Erythroblast (primary cell): ENCODE data around the gene CARD8.
A peak's percentile ranks its signal among the peaks of the same experiment; 100 is the strongest.

ENCODE experiments used
- DNase-seq, 2 experiments: peaks; one replicate each; lab custom pipeline; 2025; lab: John Stamatoyannopoulos, UW
- GATA1 ChIP-seq: IDR thresholded peaks from 2 replicates; pipeline ENCODE4 v1.6.1; 2011; ENCODE audit warnings: low read depth, mild to moderate bottlenecking, control low read depth, low read length, moderate library complexity
- POLR2A ChIP-seq: IDR thresholded peaks from 2 replicates; pipeline ENCODE4 v1.6.1; 2011; ENCODE audit warnings: mild to moderate bottlenecking, low read length

Gene CARD8

DNA sequence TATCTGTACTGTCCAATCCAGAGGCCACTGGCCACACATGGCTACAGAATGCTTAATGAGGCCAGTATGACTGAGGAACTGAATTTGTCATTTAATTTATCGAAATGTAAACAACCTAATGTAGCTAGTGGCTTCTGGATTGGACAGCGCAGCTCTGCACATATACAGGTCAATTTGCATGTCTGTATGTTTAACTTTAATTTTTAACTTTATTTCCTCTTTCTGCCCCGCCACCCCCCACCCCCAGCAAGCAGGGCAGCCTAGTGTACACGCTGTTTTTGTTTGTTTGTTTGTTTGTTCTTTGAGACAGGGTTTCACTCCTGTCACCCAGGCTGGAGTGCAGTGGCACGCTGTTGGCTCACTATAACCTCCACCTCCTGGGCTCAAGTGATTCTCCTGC, 69.7 kb downstream of the CARD8 start:
- TF ChIP-seq POLR2A = no peak
- no peak for TF ChIP-seq GATA1

DNA sequence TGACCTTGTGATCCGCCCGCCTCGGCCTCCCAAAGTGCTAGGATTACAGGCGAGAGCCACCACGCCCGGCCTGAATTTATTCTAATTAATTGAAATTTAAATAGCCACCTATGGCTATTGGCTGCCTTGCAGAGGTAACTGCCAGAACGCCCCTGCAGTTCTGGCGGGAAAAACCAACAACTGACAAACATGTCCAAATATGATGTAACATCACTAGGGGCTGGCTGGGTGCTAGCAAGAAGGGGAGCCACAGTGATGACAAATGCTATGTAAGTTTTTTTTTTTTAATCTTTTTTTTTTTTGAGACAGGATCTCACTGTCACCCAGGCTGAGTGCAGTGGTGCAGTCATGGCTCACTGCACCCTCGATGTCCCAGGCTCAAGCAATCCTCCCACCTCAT, 72.4 kb downstream of the CARD8 start:
- DNase-seq = no peak
- TF ChIP-seq GATA1 = no peak
- no peak for TF ChIP-seq POLR2A

More for the DNA sequence above, 69.7 kb downstream of the CARD8 start:
- DNase-seq = no peak

DNA sequence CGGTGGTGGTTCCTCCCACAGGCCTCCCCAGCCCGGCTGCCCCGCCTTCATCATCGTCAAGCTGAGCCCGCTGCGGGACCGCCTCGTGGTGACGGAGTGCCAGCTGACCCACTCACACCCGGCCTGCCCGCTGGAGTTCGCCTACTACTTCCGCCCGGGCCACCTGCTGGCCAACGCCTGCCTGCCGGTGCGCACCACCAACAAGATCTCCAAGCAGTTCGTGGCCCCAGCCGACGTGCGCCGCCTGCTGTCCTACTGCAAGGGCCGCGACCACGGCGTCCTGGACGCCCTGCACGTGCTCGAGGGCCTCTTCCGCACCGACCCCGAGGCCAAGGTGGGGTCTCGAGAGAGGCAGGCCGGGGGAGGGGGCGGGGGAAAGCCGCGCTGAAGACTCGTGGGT, 73.3 kb downstream of the CARD8 start:
- DNase-seq = no peak
- TF ChIP-seq GATA1 (no peak), POLR2A (no peak)

DNA sequence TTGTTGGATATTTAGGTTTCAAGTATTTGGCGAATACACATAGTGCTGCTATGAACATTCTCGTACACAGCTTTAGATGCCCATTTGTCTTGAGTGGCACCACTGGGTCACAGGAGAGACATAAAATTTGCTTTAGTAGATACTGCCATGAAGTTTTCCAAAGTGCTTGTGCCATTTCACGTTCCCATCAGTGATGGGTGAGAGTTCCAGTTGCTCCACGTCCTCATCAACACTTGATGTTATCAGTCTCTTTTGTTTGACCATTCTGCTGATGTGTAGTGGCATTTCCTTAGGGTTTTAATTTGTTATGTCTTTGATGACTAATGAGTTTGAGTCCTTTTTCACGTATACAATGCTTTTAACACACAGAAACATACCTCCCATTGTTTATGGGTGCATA, 74.2 kb downstream of the CARD8 start:
- peak in 1 of 2 experiments; percentile 13 for DNase-seq
- TF ChIP-seq GATA1 (no peak), POLR2A (no peak)

DNA sequence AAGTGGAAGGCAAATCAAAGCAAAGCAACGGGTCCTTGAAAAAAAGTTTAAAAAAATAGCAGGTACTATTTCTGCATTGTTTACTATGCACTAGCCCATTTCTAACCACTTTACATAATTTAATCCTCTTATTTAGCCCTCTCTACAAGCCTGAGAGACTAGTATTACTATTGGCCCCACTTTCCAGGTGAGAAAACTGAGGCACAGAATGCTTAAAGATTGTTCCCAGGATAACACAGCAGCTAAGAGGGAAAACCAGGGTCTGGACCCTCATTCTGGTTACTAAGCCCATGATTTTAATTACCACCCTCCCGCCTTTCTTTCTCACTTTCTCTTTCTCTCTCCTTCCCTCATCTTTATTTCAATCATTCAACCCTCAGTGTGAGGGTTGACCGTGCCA, 79.5 kb downstream of the CARD8 start:
- TF ChIP-seq POLR2A (no peak), GATA1 (no peak)
- no peak for DNase-seq

DNA sequence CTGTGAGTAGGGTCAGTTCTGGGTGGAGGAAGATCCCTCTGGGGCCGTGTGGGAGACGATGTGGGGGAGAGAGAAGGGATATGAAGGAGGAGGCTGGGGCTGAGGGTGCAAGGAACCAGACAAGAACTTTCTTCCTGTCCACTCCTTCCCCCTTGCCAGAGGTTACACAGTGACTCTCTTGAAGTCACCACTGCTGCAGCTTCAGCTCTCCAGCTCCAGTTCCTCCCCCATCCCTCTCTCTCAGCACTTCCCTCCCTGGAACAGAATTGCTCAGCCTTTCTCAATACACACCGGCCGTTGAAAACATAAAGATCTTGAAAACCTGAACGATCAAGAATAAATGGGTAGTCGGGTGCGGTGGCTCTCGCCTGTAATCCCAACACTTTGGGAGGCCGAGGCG, 80.1 kb downstream of the CARD8 start:
- DNase-seq = no peak
- no peak for TF ChIP-seq GATA1
- no peak for TF ChIP-seq POLR2A

DNA sequence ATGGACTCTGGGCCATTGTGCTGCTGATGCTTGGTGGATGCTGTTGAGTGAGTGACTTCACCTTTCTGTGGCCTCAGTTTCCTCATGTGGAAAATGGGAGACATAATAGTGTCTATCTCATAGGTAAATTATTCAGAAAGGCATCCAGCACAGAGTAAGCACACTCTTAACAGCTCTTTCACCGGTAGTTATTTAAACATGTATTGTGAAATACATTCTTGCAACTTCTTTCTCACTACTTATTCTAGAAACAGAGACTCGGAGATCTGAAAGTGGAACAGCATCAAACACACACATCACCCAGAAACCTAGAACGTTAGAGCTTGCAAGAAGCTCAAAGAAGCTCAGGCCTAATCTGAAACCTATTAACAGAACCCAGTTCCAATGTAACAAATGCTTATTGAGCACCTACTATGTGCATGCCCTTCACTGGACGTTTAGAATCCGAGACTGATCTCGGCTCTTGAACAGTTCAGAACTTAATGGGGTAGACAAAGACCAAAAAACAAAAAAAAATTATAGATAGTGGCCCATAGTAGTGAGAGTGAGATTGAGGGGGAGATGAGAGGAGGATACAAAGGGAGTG, 81.2 kb downstream of the CARD8 start:
- DNase-seq = no peak
- TF ChIP-seq POLR2A (no peak), GATA1 (no peak)

DNA sequence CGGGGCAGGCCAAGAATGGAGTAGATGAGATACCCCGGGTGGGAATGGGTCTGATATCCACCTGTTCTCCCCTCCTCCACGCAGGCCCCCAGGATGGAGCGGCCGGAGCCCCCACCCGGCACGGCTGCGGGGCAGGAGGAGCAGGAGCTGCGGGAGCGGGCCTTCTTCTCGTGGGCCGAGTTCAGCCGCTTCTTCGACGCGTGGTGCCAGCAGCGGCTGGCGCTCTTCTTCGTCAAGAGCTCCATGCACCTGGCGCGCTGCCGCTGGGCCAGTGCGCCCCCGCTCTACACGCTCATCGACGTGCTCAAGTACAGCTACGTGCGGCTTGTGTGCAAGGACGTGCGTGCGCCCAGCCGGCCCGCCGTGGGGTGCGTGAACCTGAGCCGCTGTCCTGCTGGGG, 84.0 kb downstream of the CARD8 start:
- no peak for DNase-seq
- TF ChIP-seq GATA1 (no peak), POLR2A (no peak)

DNA sequence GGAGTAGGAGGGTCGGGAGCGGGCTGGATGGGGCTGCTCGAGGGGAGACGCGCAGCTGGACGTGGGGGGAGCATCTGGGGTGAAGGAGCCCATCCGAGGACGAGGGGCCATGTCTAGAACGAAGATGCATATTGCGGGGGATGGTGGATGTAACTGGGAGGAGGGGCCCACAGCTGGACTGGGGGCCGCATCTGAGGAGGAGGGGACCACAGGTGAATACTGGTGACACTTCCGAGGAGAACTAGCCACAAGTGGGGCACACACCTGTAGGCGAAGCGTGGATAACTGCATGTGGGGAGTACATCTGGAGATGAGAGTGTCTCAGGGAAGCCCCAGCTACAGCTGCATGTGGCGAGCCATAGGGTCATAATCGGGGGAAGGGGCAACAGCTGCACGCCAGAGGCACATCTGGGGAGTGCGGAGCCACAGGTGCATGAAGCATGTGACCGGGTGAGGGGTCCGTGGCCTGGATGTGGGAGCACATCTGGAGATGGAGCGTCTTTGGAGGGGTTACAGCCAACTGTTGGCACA, 84.8 kb downstream of the CARD8 start:
- peak in 1 of 2 experiments; percentile 43 for DNase-seq
- TF ChIP-seq GATA1 = no peak
- no peak for TF ChIP-seq POLR2A

DNA sequence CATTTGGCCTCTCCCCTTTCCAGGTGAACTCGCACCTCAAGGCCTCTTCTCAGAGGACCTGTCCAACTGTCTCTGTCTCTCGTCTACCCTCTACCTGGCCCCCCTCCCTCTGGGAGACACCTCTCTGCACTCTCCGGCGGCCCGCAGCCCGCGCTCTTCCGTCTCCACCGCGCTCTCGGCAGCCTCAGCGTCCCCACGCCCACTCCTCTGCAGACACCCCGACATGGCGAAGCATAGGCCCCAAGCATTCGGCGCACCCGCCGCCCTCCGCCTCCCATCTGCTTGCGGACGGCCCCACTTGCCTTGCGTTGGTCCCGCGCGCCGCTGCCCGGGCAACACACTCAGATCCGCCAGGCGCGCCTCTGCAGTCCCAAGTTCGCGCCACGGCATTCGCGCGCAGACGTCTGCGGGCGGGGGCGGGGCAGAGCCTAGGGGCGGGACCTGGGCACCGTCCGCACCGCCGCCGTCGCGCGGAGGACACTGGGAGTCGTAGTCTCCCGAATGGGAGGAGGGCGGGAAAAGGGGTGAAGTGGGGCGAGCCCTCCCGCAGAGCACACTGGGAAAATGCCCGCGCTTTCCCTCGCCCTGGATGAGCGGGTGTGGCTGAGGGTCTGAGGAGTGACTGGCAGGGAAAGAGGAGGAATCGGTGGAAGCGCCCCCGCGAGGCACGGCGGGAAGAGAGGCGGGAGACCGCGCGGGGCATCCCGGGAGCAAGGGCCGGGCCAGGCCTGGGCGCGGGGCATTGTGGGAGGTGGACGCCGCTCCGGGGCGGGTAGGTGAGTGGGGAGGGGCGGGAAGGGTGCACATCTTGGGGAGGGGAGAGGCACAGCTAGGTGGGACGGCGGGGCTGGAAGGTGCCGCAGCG, 85.5 kb downstream of the CARD8 start, which contains the start of the genes LIG1 and ZSWIM9:
Gene LIG1 (minus strand): TSS at position 406 of the 865 bp plus-strand sequence. CDS start 4,778 bp downstream, outside the sequence.
Gene ZSWIM9 (plus strand): TSS at position 742 of the 865 bp plus-strand sequence. CDS start 1,123 bp downstream, outside the sequence.
- TF ChIP-seq GATA1 (no peak), POLR2A (peak; percentile 56)
- peak; percentile 95 to 97 for DNase-seq

DNA sequence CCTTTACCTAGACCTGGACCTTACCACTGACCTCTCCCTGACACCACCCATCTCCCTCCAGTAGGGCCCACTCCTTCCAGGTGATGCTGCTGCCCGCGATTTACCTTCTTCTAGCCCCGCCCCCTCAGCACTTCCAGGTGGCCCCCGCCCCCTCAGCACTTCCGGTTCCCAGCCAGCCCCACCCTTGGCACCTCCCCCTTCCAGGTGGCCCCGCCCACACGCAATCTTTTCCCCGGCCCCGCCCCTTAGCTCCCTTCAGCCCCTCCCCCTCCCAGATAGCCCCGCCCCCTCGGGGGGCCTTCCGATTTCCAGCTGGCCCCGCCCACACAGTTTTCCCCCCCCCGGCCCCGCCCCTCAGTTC, 86.2 kb downstream of the CARD8 start:
- TF ChIP-seq GATA1 = no peak
- TF ChIP-seq POLR2A = no peak
- DNase-seq = peak; percentile 85 to 93

DNA sequence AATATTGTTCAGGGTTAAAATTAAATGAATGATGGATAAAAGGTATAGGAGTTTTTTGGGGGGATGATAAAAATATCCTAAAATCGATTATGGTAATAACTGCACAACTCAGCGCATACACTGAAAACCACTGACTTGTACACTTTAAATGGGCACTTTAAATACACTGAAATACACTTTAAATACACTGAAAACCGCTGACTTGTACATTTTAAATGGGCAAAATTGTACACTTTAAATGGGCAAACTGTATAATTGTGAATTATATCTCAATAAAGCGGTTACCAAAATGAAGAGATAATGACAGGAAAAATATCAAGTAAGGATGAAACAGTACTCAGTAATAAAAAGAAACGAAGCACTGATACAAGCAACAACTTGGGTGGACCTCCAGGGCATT, 87.0 kb downstream of the CARD8 start:
- DNase-seq = no peak
- TF ChIP-seq GATA1 = no peak
- no peak for TF ChIP-seq POLR2A

DNA sequence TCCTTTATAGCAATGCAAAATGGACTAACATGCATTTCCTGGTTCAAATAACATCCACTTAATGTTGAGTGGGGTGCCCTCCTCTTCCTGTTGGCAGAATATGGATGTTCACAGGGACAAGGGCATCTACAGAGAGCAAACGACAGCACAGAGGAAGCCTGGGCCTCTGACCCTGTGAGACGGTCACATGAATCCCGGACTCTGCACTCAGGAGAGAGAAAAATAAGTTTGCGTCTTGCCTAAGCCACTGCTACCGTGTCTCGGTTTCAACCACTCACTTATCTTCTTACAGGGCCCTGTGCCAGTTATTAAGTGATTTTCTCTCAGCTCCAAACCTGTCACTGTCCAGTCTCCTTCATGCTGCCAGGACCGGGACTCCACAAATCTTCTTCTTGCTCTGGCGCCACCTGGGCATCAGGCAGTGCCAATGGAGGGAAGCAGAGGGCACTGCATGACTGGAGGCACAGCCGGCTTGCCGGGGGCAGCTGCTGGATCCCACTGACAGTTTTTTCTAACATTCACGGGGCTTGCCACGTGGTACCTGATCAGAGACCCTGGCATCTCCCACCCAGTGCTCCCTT, 97.4 kb downstream of the CARD8 start:
- TF ChIP-seq POLR2A (no peak), GATA1 (no peak)
- no peak for DNase-seq
